Loucy (cell line): ENCODE measurements around the gene SH3PXD2A.
A peak's percentile ranks its signal among the peaks of the same experiment; 100 is the strongest.

ENCODE experiments used
- H2AFZ ChIP-seq: fragments of 200-600 bp; sonication (generic); 2 replicates; pipeline ENCODE4 v1.6.0; 2016; ENCODE audit warnings: antibody characterized with exemption, mild to moderate bottlenecking, low read length, moderate library complexity
- H3F3A ChIP-seq: fragments of 200-600 bp; 2 replicates; pipeline ENCODE4 v1.6.0; 2016; ENCODE audit warnings: antibody characterized with exemption, low read depth, mild to moderate bottlenecking
- H3K27me3 ChIP-seq: fragments of 200-600 bp; sonication (generic); 2 replicates; pipeline ENCODE4 v1.6.1; 2014; ENCODE audit warnings: low read length, mild to moderate bottlenecking; ENCODE audit not compliant: insufficient read depth, poor library complexity, severe bottlenecking
- H3K36me3 ChIP-seq: fragments of 200-600 bp; sonication (generic); 2 replicates; pipeline ENCODE4 v1.6.1; 2016; ENCODE audit warnings: low read length; ENCODE audit not compliant: insufficient read depth
- H3K4me1 ChIP-seq: fragments of 200-600 bp; sonication (generic); 2 replicates; pipeline ENCODE4 v1.5.1; 2014; ENCODE audit warnings: low read length, mild to moderate bottlenecking; ENCODE audit not compliant: insufficient read depth, poor library complexity, severe bottlenecking
- H3K4me2 ChIP-seq: fragments of 200-600 bp; sonication (generic); 2 replicates; pipeline ENCODE4 v1.6.0; 2014; ENCODE audit warnings: antibody characterized with exemption, low read length, low read depth, mild to moderate bottlenecking; ENCODE audit not compliant: poor library complexity, severe bottlenecking
- H3K4me3 ChIP-seq: fragments of 200-600 bp; sonication (generic); 2 replicates; pipeline ENCODE4 v1.5.1; 2014; ENCODE audit warnings: low read length, mild to moderate bottlenecking, mixed read lengths; ENCODE audit not compliant: poor library complexity, severe bottlenecking
- H3K79me2 ChIP-seq: fragments of 200-600 bp; sonication (generic); 2 replicates; pipeline ENCODE4 v1.6.1; 2014; ENCODE audit warnings: low read length; ENCODE audit not compliant: insufficient read depth
- H3K9ac ChIP-seq: fragments of 200-600 bp; sonication (generic); 2 replicates; pipeline ENCODE4 v1.6.0; 2014; ENCODE audit warnings: mild to moderate bottlenecking, low read depth, low read length, moderate library complexity; ENCODE audit not compliant: poor library complexity, severe bottlenecking
- H3K9me2 ChIP-seq: fragments of 200-600 bp; sonication (generic); replicated peaks from 2 replicates; pipeline ENCODE4 v1.6.1; 2016; ENCODE audit warnings: low read depth, low read length, mixed read lengths
- H3K9me3 ChIP-seq: fragments of 200-600 bp; sonication (generic); 2 replicates; pipeline ENCODE4 v1.6.1; 2014; ENCODE audit warnings: mild to moderate bottlenecking, antibody characterized with exemption, low read length, low read depth; ENCODE audit not compliant: insufficient read depth
- H4K20me1 ChIP-seq: fragments of 200-600 bp; sonication (generic); 2 replicates; pipeline ENCODE4 v1.6.0; 2014; ENCODE audit warnings: antibody characterized with exemption, low read length, mild to moderate bottlenecking; ENCODE audit not compliant: insufficient read depth, poor library complexity, severe bottlenecking
- CTCF ChIP-seq: fragments of 200-600 bp; sonication (generic); conservative IDR thresholded peaks from 2 replicates; pipeline ENCODE4 v1.5.1; 2014; ENCODE audit warnings: mild to moderate bottlenecking, antibody characterized with exemption, low read length
- EZH2phosphoT487 ChIP-seq: fragments of 200-600 bp; IDR thresholded peaks from 2 replicates; pipeline ENCODE4 v1.6.1; 2018; ENCODE audit warnings: antibody characterized with exemption, mild to moderate bottlenecking, moderate library complexity, borderline replicate concordance

Gene SH3PXD2A

GRCh38 chr10:103781329-103782061, 73.9 kb downstream of the SH3PXD2A start:
- Histone ChIP-seq H3K4me1 (peaks cover 6% of the 10 kb centered on the region), H3K9me3 (no peaks in the 10 kb centered on the region), H3K4me3 (no peak overlapping the region), H2AFZ (no peak overlapping the region), H3K9me2 (no peaks in the 10 kb centered on the region), H3K27me3 (no peaks in the 10 kb centered on the region), H3K36me3 (no peaks in the 10 kb centered on the region; the same call in 1 of the 2 replicates), H3K79me2 (no peaks in the 10 kb centered on the region), H3K9ac (no peak overlapping the region), H4K20me1 (no peaks in the 10 kb centered on the region), H3F3A (no peaks in the 10 kb centered on the region), H3K4me2 (no peak overlapping the region)
- TF ChIP-seq CTCF (peak; percentile 71), EZH2phosphoT487 (no peak)

GRCh38 chr10:103780242-103781149, 74.9 kb downstream of the SH3PXD2A start:
- Histone ChIP-seq H3K9me3 (no peaks in the 10 kb centered on the region), H3K36me3 (no peaks in the 10 kb centered on the region; the same call in 1 of the 2 replicates), H3K4me3 (no peak overlapping the region), H3K9ac (no peak overlapping the region), H3F3A (no peaks in the 10 kb centered on the region), H3K4me2 (no peak overlapping the region), H3K27me3 (no peaks in the 10 kb centered on the region), H3K79me2 (no peaks in the 10 kb centered on the region), H3K4me1 (peaks cover 6% of the 10 kb centered on the region), H2AFZ (no peak overlapping the region), H4K20me1 (no peaks in the 10 kb centered on the region), H3K9me2 (no peaks in the 10 kb centered on the region)
- TF ChIP-seq CTCF (no peak), EZH2phosphoT487 (no peak)

- no peaks in the 10 kb centered on the region for H4K20me1 ChIP-seq
- H2AFZ ChIP-seq = no peak overlapping the region
- no peaks in the 10 kb centered on the region for H3K27me3 ChIP-seq
- H3K4me1 ChIP-seq = peaks cover 6% of the 10 kb centered on the region
- H3K9ac ChIP-seq = no peak overlapping the region
- H3K9me2 ChIP-seq = no peaks in the 10 kb centered on the region
- no peaks in the 10 kb centered on the region for H3F3A ChIP-seq
- H3K4me3 ChIP-seq = no peak overlapping the region
- peaks cover 4% of the 10 kb centered on the region; the same call in 1 of the 2 replicates for H3K36me3 ChIP-seq
- TF ChIP-seq EZH2phosphoT487 (no peak), CTCF (no peak)
- no peak overlapping the region for H3K4me2 ChIP-seq
- H3K9me3 ChIP-seq = peaks cover 5% of the 10 kb centered on the region; the same call in 1 of the 2 replicates
- no peaks in the 10 kb centered on the region for H3K79me2 ChIP-seq
Measured at GRCh38 chr10:103778358-103779139, 76.8 kb downstream of the SH3PXD2A start.
